ENCODE measurements around the gene ABR.

ABR gene

GRCh38 chr17:1073241-1073962, 106.4 kb downstream of the ABR start:
- no peak for TF ChIP-seq CTCF (conservative IDR thresholded peaks at IDR 0.05; ENCODE audit: low read length)
- no peak for TF ChIP-seq EZH2phosphoT487 (IDR thresholded peaks at IDR 0.05; ENCODE audit: borderline replicate concordance)
- peaks cover 6% of the 10 kb centered on the region; the same call in 1 of the 2 replicates for H3K36me3 ChIP-seq (ENCODE audit: insufficient read depth, low read length)
- H3K9ac ChIP-seq (ENCODE audit: low read depth, low read length, poor library complexity, severe bottlenecking), result no peak overlapping the region
- H3K79me2 ChIP-seq (ENCODE audit: insufficient read depth, low read length), result no peaks in the 10 kb centered on the region
- H2AFZ ChIP-seq (ENCODE audit: low read length), result no peak overlapping the region
- no peaks in the 10 kb centered on the region for H3K9me3 ChIP-seq (ENCODE audit: insufficient read depth, low read depth, low read length)
- H3K27me3 ChIP-seq (ENCODE audit: insufficient read depth, low read length, poor library complexity, severe bottlenecking), result no peaks in the 10 kb centered on the region
- no peaks in the 10 kb centered on the region for H3F3A ChIP-seq (ENCODE audit: low read depth)
- H3K9me2 ChIP-seq (replicated peaks; ENCODE audit: low read depth, low read length), result no peaks in the 10 kb centered on the region
- no peaks in the 10 kb centered on the region for H3K4me1 ChIP-seq (ENCODE audit: insufficient read depth, low read length, poor library complexity, severe bottlenecking)
- no peaks in the 10 kb centered on the region for H4K20me1 ChIP-seq (ENCODE audit: insufficient read depth, low read length, poor library complexity, severe bottlenecking)
- H3K4me3 ChIP-seq (ENCODE audit: low read length, poor library complexity, severe bottlenecking), result no peak overlapping the region
- no peak overlapping the region for H3K4me2 ChIP-seq (ENCODE audit: low read depth, low read length, poor library complexity, severe bottlenecking)

GRCh38 chr17:1072551-1072961, 107.2 kb downstream of the ABR start:
- no peaks in the 10 kb centered on the region for H4K20me1 ChIP-seq (ENCODE audit: insufficient read depth, low read length, poor library complexity, severe bottlenecking)
- no peaks in the 10 kb centered on the region for H3K9me3 ChIP-seq (ENCODE audit: insufficient read depth, low read depth, low read length)
- no peak for TF ChIP-seq CTCF (conservative IDR thresholded peaks at IDR 0.05; ENCODE audit: low read length)
- no peak for TF ChIP-seq EZH2phosphoT487 (IDR thresholded peaks at IDR 0.05; ENCODE audit: borderline replicate concordance)
- H2AFZ ChIP-seq (ENCODE audit: low read length), result no peak overlapping the region
- no peaks in the 10 kb centered on the region for H3K27me3 ChIP-seq (ENCODE audit: insufficient read depth, low read length, poor library complexity, severe bottlenecking)
- no peaks in the 10 kb centered on the region for H3F3A ChIP-seq (ENCODE audit: low read depth)
- H3K4me2 ChIP-seq (ENCODE audit: low read depth, low read length, poor library complexity, severe bottlenecking), result no peak overlapping the region
- peaks cover 11% of the 10 kb centered on the region; the same call in 1 of the 2 replicates for H3K36me3 ChIP-seq (ENCODE audit: insufficient read depth, low read length)
- no peak overlapping the region for H3K4me3 ChIP-seq (ENCODE audit: low read length, poor library complexity, severe bottlenecking)
- no peaks in the 10 kb centered on the region for H3K79me2 ChIP-seq (ENCODE audit: insufficient read depth, low read length)
- no peaks in the 10 kb centered on the region for H3K4me1 ChIP-seq (ENCODE audit: insufficient read depth, low read length, poor library complexity, severe bottlenecking)
- H3K9ac ChIP-seq (ENCODE audit: low read depth, low read length, poor library complexity, severe bottlenecking), result no peak overlapping the region
- no peaks in the 10 kb centered on the region for H3K9me2 ChIP-seq (replicated peaks; ENCODE audit: low read depth, low read length)

GRCh38 chr17:1071103-1071825, 108.5 kb downstream of the ABR start:
- Histone ChIP-seq H3K9ac (ENCODE audit: low read depth, low read length, poor library complexity, severe bottlenecking) (no peak overlapping the region), H3F3A (ENCODE audit: low read depth) (no peaks in the 10 kb centered on the region), H3K9me2 (replicated peaks; ENCODE audit: low read depth, low read length) (no peaks in the 10 kb centered on the region), H3K4me1 (ENCODE audit: insufficient read depth, low read length, poor library complexity, severe bottlenecking) (no peaks in the 10 kb centered on the region), H3K79me2 (ENCODE audit: insufficient read depth, low read length) (no peaks in the 10 kb centered on the region), H3K4me2 (ENCODE audit: low read depth, low read length, poor library complexity, severe bottlenecking) (no peak overlapping the region), H4K20me1 (ENCODE audit: insufficient read depth, low read length, poor library complexity, severe bottlenecking) (no peaks in the 10 kb centered on the region), H3K9me3 (ENCODE audit: insufficient read depth, low read depth, low read length) (no peaks in the 10 kb centered on the region), H3K27me3 (ENCODE audit: insufficient read depth, low read length, poor library complexity, severe bottlenecking) (no peaks in the 10 kb centered on the region), H3K36me3 (ENCODE audit: insufficient read depth, low read length) (peaks cover 19% of the 10 kb centered on the region; the same call in 1 of the 2 replicates), H3K4me3 (ENCODE audit: low read length, poor library complexity, severe bottlenecking) (no peak overlapping the region), H2AFZ (ENCODE audit: low read length) (no peak overlapping the region)
- TF ChIP-seq CTCF (conservative IDR thresholded peaks at IDR 0.05; ENCODE audit: low read length), result no peak
- TF ChIP-seq EZH2phosphoT487 (IDR thresholded peaks at IDR 0.05; ENCODE audit: borderline replicate concordance), result no peak

All from Loucy (cell line).